Measurements from ENCODE around the gene PDCD7. TPM values are rescaled to one million over a fixed set of nuclear protein-coding genes. Genes with fewer than 3 reads are reported as not detected.

PDCD7 gene, protein sequence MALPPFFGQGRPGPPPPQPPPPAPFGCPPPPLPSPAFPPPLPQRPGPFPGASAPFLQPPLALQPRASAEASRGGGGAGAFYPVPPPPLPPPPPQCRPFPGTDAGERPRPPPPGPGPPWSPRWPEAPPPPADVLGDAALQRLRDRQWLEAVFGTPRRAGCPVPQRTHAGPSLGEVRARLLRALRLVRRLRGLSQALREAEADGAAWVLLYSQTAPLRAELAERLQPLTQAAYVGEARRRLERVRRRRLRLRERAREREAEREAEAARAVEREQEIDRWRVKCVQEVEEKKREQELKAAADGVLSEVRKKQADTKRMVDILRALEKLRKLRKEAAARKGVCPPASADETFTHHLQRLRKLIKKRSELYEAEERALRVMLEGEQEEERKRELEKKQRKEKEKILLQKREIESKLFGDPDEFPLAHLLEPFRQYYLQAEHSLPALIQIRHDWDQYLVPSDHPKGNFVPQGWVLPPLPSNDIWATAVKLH
- total RNA-seq, result 14.3 and 16.5 TPM in 2 replicates

DNA sequence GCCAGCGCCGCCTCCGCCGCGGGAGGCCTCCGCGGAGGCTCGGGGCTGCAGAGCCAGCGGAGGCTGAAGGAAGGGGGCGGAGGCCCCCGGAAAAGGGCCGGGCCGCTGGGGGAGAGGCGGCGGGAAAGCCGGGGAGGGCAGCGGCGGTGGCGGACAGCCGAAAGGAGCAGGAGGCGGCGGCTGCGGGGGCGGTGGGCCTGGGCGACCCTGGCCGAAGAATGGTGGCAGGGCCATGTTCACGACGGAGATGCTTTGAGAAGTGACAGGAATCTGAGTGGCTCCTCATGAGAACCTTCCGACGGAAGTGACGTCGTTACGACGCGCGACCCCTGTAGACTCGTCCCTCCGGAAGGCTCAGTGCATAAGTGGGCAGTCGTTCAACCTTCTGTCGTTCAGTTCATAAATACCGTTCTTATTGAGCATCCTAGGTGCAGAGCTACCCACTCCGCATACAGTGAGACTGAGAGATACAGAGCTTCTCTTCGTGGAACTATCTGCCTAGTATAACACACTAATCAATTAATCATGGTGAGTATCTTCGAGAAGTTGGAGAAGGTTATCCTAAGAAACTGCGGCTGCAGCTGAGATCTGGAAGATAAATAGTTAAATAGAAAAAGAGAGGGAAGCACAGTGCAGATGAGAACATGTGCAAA, at the start of gene PDCD7:
Gene PDCD7, minus strand, starts transcription at position 261 of the 653 bp plus-strand sequence. Its CDS starts 27 bp downstream, at position 234.

DNA sequence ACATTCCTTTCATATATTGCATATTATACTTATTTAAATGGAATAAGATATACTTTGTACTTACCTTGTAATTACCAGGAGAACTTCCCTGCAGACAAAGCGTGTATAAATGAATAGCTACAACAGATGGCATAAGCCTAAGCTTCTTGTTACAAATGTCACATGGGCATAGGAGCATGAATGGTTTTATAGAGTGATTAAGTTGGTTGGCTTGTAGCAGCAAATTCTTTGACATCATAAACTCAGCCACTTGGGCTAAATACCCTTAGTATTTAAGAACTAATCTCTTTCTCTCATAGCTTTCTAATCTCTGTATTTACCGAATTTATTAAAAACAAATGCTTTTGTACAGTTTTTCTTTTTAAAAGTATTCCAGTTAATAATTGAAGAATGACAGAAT, 18.5 kb downstream of the PDCD7 start, which contains the start of gene UBAP1L:
Gene UBAP1L, minus strand, starts transcription at position 115 of the 400 bp plus-strand sequence. CDS start 8,985 bp downstream, outside the sequence.

DNA sequence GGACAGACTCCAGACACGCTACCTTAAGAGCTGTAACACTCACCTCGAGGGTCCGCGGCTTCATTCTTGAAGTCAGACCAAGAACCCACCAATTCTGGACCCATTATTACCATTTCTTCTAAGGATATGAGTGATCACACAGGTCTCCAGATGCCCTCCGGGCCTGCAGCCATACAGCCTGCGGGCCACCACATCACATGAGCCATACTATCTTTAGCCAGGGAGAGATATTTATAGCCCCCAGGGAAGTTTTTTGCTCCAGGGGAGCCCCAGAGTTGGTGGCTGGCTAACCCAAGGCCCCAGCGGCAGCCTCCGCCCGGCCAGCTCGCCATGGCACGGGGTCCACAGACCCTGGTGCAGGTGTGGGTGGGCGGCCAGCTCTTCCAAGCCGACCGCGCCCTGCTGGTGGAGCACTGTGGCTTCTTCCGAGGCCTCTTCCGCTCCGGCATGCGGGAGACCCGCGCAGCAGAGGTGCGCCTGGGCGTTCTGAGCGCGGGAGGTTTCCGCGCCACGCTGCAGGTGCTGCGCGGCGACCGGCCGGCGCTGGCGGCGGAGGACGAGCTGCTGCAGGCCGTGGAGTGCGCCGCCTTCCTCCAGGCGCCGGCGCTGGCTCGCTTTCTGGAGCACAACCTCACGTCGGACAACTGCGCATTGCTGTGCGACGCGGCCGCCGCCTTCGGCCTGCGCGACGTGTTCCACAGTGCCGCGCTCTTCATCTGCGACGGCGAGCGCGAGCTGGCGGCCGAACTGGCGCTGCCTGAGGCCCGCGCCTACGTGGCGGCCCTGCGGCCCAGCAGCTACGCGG, 56.9 kb downstream of the PDCD7 start, which contains the start of gene KBTBD13:
Gene KBTBD13, plus strand, starts transcription at position 261 of the 805 bp plus-strand sequence. Its CDS starts 70 bp downstream, at position 331.

DNA sequence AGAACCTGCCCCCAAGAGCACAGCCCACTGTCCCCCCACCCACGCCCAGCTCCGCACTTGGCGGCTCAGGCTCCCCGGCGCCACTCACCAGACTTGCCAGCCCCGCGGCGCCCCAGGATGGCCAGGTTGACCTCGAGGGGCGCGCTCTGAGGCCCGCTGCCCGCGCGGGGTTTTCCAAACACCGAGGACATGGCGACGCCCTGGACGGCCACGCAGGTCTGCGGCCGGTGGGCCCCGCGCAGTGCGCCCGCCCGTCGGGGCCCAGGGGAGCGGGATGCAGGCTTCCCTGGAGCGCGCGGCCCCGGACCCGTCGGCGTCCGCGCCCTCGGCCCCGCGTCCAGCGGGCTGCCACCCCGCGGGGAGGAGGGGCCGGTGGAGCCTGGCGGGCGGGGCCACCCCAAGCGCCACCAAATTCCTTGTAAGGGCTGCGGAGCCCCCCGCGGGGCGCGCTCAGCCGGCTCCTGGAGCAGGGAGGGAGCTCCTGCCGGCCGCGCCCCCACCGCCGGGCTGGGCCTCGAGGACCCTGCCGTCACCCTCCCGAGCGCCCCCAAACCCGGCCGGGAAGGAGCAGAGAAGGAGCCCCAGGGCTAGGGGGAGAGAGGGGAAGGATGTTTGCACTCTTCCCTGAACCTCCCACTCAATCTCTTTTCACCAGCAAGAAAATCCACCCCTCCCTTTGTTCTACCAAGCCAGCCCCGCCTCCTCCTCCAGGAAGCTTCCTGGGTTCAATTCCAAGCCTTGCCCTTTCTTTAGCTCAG, 65.8 kb downstream of the PDCD7 start, which contains the start of gene RASL12:
Gene RASL12, minus strand, starts transcription at position 347 of the 758 bp plus-strand sequence. Its CDS starts 156 bp downstream, at position 191.

Other genes with a start within 250 kb of the PDCD7 start
- gene ANKDD1A, start 221.9 kb downstream of the PDCD7 start, total RNA-seq, result 2.7 and 4.8 TPM in 2 replicates
- gene SPG21, start 143.9 kb downstream of the PDCD7 start, total RNA-seq, result 67.6 and 69.8 TPM in 2 replicates
- gene MTFMT, start 104.2 kb downstream of the PDCD7 start, total RNA-seq, result 17.2 and 21.0 TPM in 2 replicates
- not detected in 2 replicates for gene SLC51B, start 88.4 kb downstream of the PDCD7 start, total RNA-seq
- gene RASL12, start 65.8 kb downstream of the PDCD7 start, total RNA-seq, result not detected in 2 replicates
- not detected in 2 replicates for gene KBTBD13, start 57.1 kb downstream of the PDCD7 start, total RNA-seq
- 1.8 and 2.8 TPM in 2 replicates for gene UBAP1L, start 18.6 kb downstream of the PDCD7 start, total RNA-seq
- gene CLPX, start 51.5 kb upstream of the PDCD7 start, total RNA-seq, result 39.2 and 69.0 TPM in 2 replicates
- 0.59 TPM in 1 of 2 replicates, not detected in the other for gene CILP, start 77.7 kb upstream of the PDCD7 start, total RNA-seq
- gene PARP16, start 153.1 kb upstream of the PDCD7 start, total RNA-seq, result 3.5 and 4.2 TPM in 2 replicates
- not detected in 2 replicates for gene RNU5A-1, start 162.2 kb upstream of the PDCD7 start, total RNA-seq
- gene RNU5B-1, start 170.9 kb upstream of the PDCD7 start, total RNA-seq, result not detected in 2 replicates
- not detected in 2 replicates for gene IGDCC3, start 244.2 kb upstream of the PDCD7 start, total RNA-seq

Measured in smooth muscle cell of the umbilical artery (primary cell).